Caco-2 (cell line): Measurements from ENCODE around the gene IPO13. TPM values are rescaled to one million over a fixed set of nuclear protein-coding genes. Genes with fewer than 3 reads are reported as not detected.
A peak's percentile ranks its signal among the peaks of the same experiment; 100 is the strongest.

Experiments used
- BruUV-seq: library from RNA; stranded (reverse); fragments of 400-500 nt; replicated peaks from 2 replicates; lab custom pipeline; 2021; lab: Mats Ljungman, UMichigan
- CTCF ChIA-PET: fragments of 300-600 bp; sonication (Branson Sonifier 250); formaldehyde crosslinking; loops from one replicate; lab custom pipeline; 2022; ENCODE audit warnings: antibody characterized with exemption; lab: Charles Lee
- POLR2A ChIA-PET: fragments of 300-600 bp; sonication (Branson Sonifier 250); formaldehyde crosslinking; loops from one replicate; lab custom pipeline; 2022; ENCODE audit warnings: antibody characterized with exemption; lab: Charles Lee
- DNase-seq, 2 experiments: peaks; one replicate each; pipeline versions ENCODE4 v3.0.0 to v3.0.0-alpha.2; 2020 to 2022
- H3K27me3 ChIP-seq: replicated peaks from 2 replicates; pipeline ENCODE4 v1.6.0; 2011; ENCODE audit warnings: low read length; ENCODE audit not compliant: control insufficient read depth, insufficient read depth
- H3K36me3 ChIP-seq: 2 replicates; pipeline ENCODE4 v1.5.1; 2011; ENCODE audit warnings: low read length; ENCODE audit not compliant: control insufficient read depth, insufficient read depth
- H3K4me1 ChIP-seq: fragments of 250-450 bp; sonication (Bioruptor Pico); 2 replicates; pipeline ENCODE4 v1.5.1; 2020; ENCODE audit warnings: mild to moderate bottlenecking
- H3K4me3 ChIP-seq: 2 replicates; pipeline ENCODE4 v1.5.1; 2011; ENCODE audit warnings: low read depth, mild to moderate bottlenecking, control low read depth, low read length
- H3K9me3 ChIP-seq: fragments of 250-450 bp; sonication (Bioruptor Pico); 2 replicates; pipeline ENCODE4 v1.5.1; 2020; ENCODE audit warnings: mild to moderate bottlenecking, moderate library complexity
- H3K27ac Mint-ChIP-seq: one replicate; pipeline ENCODE4 v1.8.0; 2022; ENCODE audit warnings: mixed read lengths; ENCODE audit not compliant: unreplicated experiment
- H3K27me3 Mint-ChIP-seq: one replicate; pipeline ENCODE4 v1.8.0; 2022; ENCODE audit warnings: mixed read lengths; ENCODE audit not compliant: insufficient read depth, unreplicated experiment
- H3K36me3 Mint-ChIP-seq: one replicate; pipeline ENCODE4 v1.8.0; 2022; ENCODE audit warnings: mild to moderate bottlenecking, mixed read lengths; ENCODE audit not compliant: insufficient read depth, unreplicated experiment
- H3K4me1 Mint-ChIP-seq: one replicate; pipeline ENCODE4 v1.8.0; 2022; ENCODE audit warnings: low read depth, mixed read lengths; ENCODE audit not compliant: unreplicated experiment
- H3K4me3 Mint-ChIP-seq: one replicate; pipeline ENCODE4 v1.8.0; 2022; ENCODE audit warnings: mild to moderate bottlenecking, moderate library complexity, mixed read lengths; ENCODE audit not compliant: unreplicated experiment
- H3K9me3 Mint-ChIP-seq: one replicate; pipeline ENCODE4 v1.8.0; 2022; ENCODE audit warnings: mixed read lengths; ENCODE audit not compliant: unreplicated experiment
- intact Hi-C: fragments of 100-400 bp; cut with micrococcal nuclease; formaldehyde crosslinking; loops from one replicate; pipeline ENCODE4 v1.10.0; 2022; ENCODE audit not compliant: unreplicated experiment
- total RNA-seq: library from RNA; stranded (reverse); gene quantifications from 2 replicates; pipeline ENCODE4 v1.2.3, GENCODE V29; 2022
- TF ChIP-seq, protein P1 (sequence below), 2 experiments: fragments of 200-600 bp in 1 of 2; IDR thresholded peaks; 1 replicate in 1 of 2; 2 replicates in 1 of 2; pipeline versions ENCODE4 v1.5.1 to v1.8.0; 2011 to 2022; ENCODE audit warnings: antibody characterized with exemption in 1 of 2, control low read depth in 1 of 2, inconsistent platforms in 1 of 2, low read depth in 1 of 2, low read length in 1 of 2, mild to moderate bottlenecking in 1 of 2, moderate library complexity in 1 of 2; ENCODE audit not compliant: insufficient read depth in 1 of 2, severe bottlenecking in 1 of 2, unreplicated experiment in 1 of 2

Gene IPO13
- total RNA-seq, 1 experiment from 2014 or later: 14.1 TPM

DNA sequence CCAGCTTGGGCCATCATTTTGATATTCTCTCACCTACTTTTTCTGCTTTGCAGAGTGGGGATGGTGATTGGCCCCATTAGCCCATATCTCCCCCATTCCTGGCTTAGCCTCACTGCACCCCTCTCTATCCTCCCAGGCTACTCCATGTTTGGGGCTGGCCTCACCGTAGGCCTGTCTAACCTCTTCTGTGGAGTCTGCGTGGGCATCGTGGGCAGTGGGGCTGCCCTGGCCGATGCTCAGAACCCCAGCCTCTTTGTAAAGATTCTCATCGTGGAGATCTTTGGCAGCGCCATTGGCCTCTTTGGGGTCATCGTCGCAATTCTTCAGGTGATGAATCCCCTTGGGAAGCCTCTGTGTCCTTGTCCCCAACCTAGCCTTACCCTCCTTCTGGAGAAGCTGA, 30.1 kb downstream of the IPO13 start:
- H3K27me3 ChIP-seq: no peaks in the 10 kb centered on the region
- TF ChIP-seq, protein P1, sequence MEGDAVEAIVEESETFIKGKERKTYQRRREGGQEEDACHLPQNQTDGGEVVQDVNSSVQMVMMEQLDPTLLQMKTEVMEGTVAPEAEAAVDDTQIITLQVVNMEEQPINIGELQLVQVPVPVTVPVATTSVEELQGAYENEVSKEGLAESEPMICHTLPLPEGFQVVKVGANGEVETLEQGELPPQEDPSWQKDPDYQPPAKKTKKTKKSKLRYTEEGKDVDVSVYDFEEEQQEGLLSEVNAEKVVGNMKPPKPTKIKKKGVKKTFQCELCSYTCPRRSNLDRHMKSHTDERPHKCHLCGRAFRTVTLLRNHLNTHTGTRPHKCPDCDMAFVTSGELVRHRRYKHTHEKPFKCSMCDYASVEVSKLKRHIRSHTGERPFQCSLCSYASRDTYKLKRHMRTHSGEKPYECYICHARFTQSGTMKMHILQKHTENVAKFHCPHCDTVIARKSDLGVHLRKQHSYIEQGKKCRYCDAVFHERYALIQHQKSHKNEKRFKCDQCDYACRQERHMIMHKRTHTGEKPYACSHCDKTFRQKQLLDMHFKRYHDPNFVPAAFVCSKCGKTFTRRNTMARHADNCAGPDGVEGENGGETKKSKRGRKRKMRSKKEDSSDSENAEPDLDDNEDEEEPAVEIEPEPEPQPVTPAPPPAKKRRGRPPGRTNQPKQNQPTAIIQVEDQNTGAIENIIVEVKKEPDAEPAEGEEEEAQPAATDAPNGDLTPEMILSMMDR (IDR thresholded peaks at IDR 0.05; ENCODE audit: insufficient read depth in 1 of 2, low read depth in 1 of 2, low read length in 1 of 2, severe bottlenecking in 1 of 2, unreplicated experiment in 1 of 2): no peak
- peaks cover 21% of the 10 kb centered on the region for H3K4me1 ChIP-seq
- intact Hi-C loops: no loop called here
- Mint-ChIP-seq H3K27ac (no peak overlapping the region), H3K27me3 (no peaks in the 10 kb centered on the region), H3K4me3 (peak overlapping the region; percentile 91), H3K4me1 (peaks cover 24% of the 10 kb centered on the region), H3K9me3 (no peaks in the 10 kb centered on the region), H3K36me3 (peaks cover 45% of the 10 kb centered on the region)
- CTCF ChIA-PET: interaction anchor here (1.0 kb wide), 1 partner anchor 15 kb away, joined by 3 read pairs; no protein-coding TSS in a partner anchor
- POLR2A ChIA-PET: no interaction called here
- H3K9me3 ChIP-seq: no peaks in the 10 kb centered on the region
- BruUV-seq: no TSS peak
- H3K36me3 ChIP-seq: peaks cover 4% of the 10 kb centered on the region
- no peak overlapping the region for H3K4me3 ChIP-seq
- DNase-seq: no peak

DNA sequence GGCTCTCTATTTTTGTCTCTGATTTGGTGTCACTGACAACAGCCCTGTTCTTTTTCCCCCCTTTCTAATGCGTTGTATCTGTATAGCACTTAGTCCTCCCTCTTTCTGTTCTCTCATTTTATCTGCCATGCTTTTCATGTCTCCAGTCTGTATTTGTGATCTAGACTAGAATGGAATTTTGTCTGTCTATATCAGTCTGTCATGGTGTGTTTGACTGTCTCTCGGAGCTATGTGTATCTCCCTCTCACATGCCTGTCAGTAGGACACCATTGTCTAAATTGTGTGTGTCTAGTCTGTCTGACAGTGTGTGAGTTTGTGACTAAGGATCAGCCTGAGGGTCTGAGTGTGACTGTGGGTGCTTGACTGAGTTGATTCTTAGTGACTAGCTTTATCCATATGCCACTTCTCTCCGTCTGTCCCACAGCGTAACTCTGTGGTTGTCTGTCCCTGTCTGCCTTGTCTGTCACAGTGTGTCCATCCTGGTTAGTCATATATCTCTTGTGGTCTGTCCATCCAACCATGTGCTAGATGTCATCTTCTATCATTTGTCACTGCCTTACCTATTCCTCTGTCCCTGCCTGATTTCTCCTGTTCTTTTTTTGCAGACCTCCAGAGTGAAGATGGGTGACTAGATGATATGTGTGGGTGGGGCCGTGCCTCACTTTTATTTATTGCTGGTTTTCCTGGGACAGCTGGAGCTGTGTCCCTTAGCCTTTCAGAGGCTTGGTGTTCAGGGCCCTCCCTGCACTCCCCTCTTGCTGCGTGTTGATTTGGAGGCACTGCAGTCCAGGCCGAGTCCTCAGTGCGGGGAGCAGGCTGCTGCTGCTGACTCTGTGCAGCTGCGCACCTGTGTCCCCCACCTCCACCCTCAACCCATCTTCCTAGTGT, 30.9 kb downstream of the IPO13 start:
- H3K27ac Mint-ChIP-seq: no peak overlapping the region
- no peak overlapping the region; the same call in 1 of the 2 replicates for H3K4me3 ChIP-seq
- H3K27me3 Mint-ChIP-seq: no peaks in the 10 kb centered on the region

DNA sequence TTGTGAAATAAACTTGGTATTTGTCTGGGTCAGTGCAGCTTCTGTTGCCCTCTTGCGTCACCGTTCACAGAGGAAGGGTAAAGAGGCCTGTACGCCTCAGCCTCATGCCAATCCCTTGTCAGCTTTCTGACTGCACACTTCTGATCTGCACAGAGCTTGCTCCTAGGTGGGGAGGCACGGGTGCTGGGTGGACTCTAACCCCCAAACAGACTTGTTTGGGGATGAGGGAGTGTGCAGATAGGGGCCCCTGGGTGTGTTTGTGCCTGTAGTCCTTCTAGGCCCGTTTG, 31.5 kb downstream of the IPO13 start:
- Mint-ChIP-seq H3K4me1 (peaks cover 24% of the 10 kb centered on the region), H3K4me3 (peak overlapping the region; percentile 91), H3K36me3 (peaks cover 45% of the 10 kb centered on the region), H3K9me3 (no peaks in the 10 kb centered on the region), H3K27me3 (no peaks in the 10 kb centered on the region), H3K27ac (no peak overlapping the region)
- intact Hi-C loops: no loop called here
- DNase-seq: no peak
- peaks cover 3% of the 10 kb centered on the region for H3K36me3 ChIP-seq
- no peaks in the 10 kb centered on the region for H3K9me3 ChIP-seq
- POLR2A ChIA-PET: no interaction called here
- H3K4me1 ChIP-seq: peaks cover 21% of the 10 kb centered on the region
- BruUV-seq: no TSS peak
- no peaks in the 10 kb centered on the region for H3K27me3 ChIP-seq
- CTCF ChIA-PET: no interaction called here
- H3K4me3 ChIP-seq: peak overlapping the region; percentile 80
- TF ChIP-seq, protein P1 (IDR thresholded peaks at IDR 0.05; ENCODE audit: insufficient read depth in 1 of 2, low read depth in 1 of 2, low read length in 1 of 2, severe bottlenecking in 1 of 2, unreplicated experiment in 1 of 2): no peak

More for the DNA sequence above, 30.9 kb downstream of the IPO13 start:
- no peaks in the 10 kb centered on the region for H3K9me3 ChIP-seq
- POLR2A ChIA-PET: no interaction called here
- no TSS peak for BruUV-seq
- peaks cover 21% of the 10 kb centered on the region for H3K4me1 ChIP-seq
- H3K36me3 ChIP-seq: peaks cover 3% of the 10 kb centered on the region
- intact Hi-C loops: no loop called here
- CTCF ChIA-PET: interaction anchor here (1.0 kb wide), 1 partner anchor 14 kb away, joined by 3 read pairs; no protein-coding TSS in a partner anchor
- H3K27me3 ChIP-seq: no peaks in the 10 kb centered on the region
- no peak for DNase-seq
- Mint-ChIP-seq H3K4me1 (peaks cover 24% of the 10 kb centered on the region), H3K36me3 (peaks cover 45% of the 10 kb centered on the region), H3K4me3 (peak overlapping the region; percentile 91), H3K9me3 (no peaks in the 10 kb centered on the region)
- TF ChIP-seq, protein P1 (IDR thresholded peaks at IDR 0.05; ENCODE audit: insufficient read depth in 1 of 2, low read depth in 1 of 2, low read length in 1 of 2, severe bottlenecking in 1 of 2, unreplicated experiment in 1 of 2): no peak
